ENCODE results near the gene ACSL5.

ACSL5 gene, protein sequence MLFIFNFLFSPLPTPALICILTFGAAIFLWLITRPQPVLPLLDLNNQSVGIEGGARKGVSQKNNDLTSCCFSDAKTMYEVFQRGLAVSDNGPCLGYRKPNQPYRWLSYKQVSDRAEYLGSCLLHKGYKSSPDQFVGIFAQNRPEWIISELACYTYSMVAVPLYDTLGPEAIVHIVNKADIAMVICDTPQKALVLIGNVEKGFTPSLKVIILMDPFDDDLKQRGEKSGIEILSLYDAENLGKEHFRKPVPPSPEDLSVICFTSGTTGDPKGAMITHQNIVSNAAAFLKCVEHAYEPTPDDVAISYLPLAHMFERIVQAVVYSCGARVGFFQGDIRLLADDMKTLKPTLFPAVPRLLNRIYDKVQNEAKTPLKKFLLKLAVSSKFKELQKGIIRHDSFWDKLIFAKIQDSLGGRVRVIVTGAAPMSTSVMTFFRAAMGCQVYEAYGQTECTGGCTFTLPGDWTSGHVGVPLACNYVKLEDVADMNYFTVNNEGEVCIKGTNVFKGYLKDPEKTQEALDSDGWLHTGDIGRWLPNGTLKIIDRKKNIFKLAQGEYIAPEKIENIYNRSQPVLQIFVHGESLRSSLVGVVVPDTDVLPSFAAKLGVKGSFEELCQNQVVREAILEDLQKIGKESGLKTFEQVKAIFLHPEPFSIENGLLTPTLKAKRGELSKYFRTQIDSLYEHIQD

DNA sequence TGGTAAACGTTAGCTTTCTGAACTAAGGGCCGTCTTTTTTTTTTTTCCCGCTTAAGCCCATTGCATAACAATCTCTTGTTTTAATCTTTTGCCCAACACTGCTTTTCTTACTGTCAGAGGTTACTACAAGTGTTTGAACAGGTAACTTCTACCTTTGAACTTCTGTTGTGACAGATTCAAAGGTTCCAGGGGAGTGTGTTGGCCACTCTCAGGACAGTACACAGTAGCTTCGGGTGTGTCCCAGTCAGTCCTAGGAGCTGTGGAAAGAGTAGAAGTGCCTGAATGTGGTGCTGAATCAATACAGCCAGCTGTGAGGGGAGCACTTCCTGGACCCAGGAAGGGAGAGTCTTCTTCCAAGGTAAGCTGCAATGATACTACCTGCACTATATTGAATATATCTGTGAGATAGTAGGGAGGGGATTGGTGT is at the start of gene ACSL5:
Gene ACSL5 (plus strand): TSS at position 205 of the 427 bp plus-strand sequence. CDS start 20,831 bp downstream, outside the sequence.
- DNase-seq (ENCODE audit: low read depth in 2 of 2), result no peak

DNA sequence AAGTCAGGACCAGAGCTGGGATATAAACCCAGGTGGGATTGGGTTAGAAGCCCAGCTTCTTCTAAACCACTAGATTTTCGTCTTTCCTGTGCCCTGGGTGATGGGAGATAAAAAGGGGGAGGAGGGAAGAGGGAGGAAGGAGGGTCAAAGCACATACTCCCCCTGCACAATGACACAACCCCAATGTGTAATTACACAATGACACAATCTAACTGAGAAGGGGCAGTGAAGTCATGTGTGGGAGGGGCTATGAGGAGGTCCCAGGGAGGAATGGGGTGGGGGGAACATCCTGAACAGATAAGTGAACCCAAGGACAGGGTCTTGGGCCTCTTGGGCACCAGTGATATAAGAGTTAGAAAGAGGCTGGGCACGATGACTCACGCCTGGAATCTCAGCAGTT is 46.2 kb upstream of the ACSL5 start:
- DNase-seq (ENCODE audit: low read depth in 2 of 2), result no peak

DNA sequence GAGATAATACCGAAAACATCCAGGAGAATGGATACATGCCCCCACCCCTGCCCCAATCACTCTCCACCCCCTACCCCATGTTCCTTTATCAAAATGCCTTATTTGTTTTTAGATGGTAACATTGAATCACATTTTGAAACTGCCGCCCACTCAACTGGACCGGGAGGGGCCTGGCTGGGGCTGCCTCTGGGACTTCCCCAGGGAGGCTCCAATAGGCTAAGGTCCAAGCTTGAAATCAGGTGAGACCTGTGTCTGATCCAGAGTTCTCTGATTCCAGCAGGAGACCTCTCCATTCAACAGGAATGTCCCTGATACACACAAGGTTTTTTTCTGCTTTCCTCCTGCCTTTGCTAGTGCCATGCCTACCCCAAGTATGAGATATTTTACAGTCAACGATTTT is 43.8 kb upstream of the ACSL5 start:
- no peak for DNase-seq (ENCODE audit: low read depth in 2 of 2)

DNA sequence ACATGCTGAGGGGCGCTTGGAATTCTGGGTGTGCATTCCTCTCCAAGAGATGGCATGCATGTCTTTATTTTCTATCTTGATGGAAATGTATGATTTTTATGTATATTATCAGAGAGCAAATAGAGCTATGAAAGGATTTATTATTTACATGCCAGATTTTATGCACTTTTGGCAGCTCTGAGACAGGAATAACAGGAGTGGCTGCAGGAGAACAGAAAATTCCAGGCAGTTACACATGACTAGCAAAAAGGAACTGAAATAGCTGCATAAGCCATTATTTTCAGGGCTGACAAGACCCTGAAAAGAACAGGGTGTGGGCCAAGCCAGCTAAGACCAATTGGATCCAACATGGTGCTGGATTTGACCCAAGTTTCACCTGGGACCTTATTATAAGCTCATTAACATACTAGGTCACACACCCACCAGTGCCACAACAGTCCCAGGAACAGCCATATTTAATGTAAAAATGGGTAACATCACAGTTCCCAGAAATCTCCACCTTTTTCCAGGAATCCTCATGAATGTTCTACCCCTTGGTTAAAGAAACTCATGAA is 43.2 kb upstream of the ACSL5 start:
- DNase-seq (ENCODE audit: low read depth in 2 of 2), result no peak

DNA sequence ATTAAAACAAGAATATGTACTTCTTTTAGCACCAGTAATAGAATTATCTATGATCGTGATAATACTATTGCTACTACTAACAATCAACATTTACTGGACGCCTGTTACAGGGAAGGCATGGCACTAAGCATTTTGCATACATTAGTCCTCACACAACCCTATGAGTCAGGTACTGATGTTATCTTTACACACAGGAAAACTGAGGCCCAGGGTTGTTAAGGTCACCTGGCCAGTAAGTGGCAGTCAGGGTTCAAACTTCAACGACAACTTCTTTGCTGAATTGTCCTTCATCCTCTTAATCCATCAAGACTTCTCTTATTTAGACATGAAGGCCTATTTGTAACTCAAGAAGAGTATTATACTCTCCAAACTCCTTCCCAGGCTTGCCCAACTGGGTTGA is 41.9 kb upstream of the ACSL5 start:
- no peak for DNase-seq (ENCODE audit: low read depth in 2 of 2)

DNA sequence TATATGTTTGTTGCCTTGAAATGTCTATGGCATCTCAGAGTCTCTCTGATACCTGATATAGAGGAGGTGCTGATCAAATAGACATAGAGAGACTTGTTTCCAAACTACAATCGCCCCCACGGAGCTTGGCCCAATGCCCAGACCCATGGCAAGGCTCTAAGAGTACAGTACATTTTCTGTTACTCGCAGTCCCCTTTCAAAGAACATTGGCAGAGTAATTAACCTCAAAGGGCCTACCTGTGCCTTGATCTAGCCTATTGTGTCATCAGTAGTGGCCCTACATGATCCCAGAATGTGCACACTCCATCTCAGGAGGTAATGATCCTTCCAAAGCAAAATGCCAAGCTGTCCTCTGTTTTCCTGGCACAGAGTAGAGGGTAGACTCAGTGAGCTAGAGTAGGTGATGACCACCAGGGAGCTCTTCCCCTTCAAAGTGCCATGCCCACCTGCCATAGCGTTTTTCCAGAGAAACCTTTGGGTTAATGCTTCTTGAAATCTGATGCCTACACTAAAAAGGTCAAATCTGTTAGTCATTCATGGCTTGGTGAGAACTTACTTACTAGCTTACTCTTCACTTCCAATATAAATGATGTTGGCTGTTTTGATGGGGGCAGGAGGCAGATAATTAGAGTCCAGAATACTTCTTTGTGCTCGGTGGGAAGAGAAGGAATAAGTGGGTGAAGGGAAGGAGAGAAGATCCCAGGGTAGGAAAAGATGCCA is 41.2 kb upstream of the ACSL5 start:
- DNase-seq (ENCODE audit: low read depth in 2 of 2), result no peak

DNA sequence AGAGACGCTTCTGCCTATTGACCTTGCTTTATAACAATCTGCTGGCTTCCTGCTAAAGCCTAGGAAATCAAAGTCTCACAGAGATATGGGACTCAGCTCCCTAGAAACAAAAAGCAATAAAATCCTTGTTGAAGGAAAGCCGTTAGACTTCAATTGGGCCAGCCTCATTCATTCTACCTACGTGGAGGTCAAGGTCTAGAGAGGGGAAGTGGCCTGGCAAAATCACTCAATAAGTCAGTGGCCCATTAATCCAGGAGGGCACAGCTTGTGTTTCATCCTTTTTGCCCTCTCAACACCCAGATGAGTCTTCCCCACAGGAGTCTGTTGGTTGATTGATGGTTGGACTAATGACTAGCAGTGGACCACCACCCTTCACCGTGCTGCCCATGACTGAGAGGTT is 40.5 kb upstream of the ACSL5 start:
- DNase-seq (ENCODE audit: low read depth in 2 of 2), result no peak

DNA sequence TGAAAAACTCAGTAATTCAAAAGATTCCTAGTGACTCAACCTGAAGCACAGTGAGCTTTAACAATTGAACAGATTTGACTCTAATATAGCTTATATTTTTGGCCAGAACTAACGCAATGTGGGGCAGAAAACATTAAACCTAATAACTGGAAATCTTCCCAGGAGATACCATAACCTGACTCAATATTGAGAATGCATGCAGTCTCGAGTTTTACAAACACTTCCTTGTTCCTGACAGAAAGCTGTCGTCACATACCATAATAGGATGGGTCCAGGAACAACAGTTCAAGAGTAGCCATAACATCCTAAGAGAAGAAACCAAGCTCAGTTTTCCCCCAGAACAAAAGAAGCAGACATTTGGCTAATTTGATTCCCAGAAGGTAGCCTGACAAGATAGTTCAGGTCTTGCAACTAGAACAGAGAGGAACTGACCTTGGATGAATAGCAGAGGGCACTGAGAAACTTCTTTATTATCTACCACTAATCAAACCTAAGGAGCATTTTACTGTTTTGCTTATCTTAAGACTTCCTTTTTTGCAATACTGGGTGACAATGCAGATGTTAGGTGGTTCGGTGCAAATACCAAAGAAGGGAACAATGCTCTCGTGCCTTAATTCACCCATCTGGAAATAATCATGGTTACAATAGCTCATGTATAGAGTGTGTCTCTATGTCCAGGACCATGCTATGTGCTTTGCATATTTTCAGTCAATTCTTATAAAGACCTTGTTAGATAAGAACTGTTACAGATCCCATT is 38.6 kb upstream of the ACSL5 start:
- DNase-seq (ENCODE audit: low read depth in 2 of 2), result peak; percentile 24 to 38

DNA sequence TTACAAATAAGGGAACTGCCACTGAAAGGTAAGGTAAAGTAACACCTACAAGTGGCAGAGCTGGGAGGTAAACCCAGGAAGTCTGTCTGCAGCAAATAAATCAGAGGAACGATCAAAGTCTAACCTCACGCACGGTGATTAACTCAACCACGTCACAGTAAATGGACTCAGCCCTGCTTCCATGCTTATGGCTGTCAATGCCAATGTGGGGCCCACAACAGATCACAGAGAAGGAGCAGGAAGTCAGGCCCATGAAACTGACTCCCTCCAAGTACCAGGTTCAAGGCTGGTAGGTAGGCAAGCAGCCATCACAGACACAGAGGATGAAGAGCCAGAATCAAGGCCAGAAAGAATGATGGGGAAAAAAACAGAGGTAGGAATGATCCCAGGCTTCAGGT is 38.0 kb upstream of the ACSL5 start:
- DNase-seq (ENCODE audit: low read depth in 2 of 2), result no peak

DNA sequence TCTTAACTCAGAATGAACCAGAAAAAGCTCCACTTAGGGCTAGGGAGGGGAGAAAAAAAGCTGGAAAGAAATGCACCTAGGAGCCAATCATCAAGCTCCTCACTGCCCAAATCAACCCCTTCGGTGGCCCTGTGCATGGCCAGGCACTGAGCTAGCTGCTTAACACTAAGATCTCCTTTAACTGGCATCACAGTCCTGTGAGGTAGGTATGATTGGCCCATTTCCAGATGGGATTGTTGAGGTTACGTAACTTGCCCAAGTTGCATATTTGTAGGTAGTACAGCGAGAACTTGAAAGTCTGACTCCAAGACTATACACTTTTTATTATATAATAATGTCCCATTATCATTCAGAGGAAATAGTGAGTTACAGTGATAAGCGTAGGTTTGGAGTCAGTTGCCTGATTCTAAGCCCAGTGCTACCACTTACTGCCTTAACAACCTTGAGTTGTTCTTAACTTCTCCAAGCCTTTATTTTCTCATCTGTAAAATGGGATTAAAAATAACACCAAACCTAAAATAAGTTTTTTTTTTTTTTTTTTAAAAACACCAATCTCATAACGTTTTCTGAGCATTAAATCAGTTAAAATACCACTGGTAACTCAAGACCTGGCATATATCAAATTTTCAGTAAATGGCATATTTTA is 37.2 kb upstream of the ACSL5 start:
- no peak for DNase-seq (ENCODE audit: low read depth in 2 of 2)

DNA sequence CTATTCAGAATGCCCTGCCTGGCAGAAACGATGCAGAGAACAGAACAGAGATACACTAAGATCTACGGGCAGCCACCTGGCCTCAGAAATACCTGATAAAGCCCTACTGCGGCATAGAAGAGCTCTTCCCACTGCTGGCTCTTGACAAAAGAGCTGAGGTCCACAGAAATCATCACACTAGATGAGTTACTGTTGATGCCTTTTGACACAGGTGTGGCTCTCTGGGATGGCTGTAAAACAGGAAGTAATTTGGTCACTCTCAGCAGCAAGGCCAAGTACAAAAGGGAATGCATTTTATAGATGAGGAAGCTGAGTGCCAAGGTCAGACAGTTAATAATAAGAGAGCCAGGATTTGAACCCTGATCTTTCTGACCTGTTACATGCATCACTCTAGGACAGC is 35.0 kb upstream of the ACSL5 start:
- no peak for DNase-seq (ENCODE audit: low read depth in 2 of 2)

DNA sequence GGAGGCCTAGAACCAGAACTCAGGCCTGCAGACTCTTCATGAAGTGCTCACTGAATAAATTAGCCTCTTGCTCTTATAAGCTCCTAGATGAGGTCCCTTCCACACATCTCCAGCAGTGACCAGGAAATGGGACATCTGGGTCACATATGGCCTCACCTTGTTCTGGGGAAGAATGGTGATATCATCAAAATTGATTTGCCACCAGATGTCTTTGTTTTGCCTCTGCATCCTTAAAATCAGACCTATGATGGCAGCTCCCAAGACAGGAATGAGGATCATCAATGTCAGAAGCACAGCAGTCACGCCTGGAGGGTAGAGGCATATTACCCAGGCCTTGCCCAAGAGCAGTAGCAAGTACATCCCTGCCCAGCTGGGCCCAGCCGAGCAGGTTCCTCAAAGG is 33.3 kb upstream of the ACSL5 start:
- DNase-seq (ENCODE audit: low read depth in 2 of 2), result no peak

DNA sequence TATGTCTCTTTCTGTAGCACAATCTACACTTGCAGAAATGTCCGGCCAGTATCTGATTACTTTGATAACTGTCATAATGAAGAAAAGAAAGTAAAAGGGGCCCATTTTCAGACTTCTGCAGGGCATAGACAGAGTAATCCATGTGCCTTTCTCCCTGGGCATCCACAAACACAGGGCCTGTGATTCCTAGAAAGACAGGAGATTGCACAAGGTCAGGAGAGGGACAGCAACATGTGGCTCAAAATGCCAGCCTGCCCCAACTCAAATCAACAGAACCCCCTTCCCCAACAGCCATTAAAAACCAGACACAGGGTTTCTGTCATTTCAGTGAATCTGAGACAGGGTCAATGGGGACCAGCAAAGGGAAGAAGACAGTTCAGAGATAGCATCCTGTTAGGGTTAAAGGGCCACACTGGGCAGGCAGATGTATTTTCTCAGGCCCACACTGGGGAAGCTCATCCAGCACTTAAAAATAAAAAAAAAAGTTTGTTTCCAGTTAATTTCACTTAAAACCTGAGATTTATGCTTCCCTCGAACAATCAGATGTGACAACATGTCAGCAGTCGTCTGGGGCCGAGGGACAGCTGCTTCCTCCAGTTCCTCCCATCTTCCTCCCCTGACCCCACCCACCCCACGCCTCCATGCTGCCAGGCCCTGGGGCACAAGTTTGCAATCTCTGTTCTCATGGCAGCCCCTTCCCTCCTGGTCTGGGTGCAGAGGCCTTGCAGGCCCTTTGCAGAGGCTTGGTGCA is 30.7 kb upstream of the ACSL5 start:
- DNase-seq (ENCODE audit: low read depth in 2 of 2), result no peak

DNA sequence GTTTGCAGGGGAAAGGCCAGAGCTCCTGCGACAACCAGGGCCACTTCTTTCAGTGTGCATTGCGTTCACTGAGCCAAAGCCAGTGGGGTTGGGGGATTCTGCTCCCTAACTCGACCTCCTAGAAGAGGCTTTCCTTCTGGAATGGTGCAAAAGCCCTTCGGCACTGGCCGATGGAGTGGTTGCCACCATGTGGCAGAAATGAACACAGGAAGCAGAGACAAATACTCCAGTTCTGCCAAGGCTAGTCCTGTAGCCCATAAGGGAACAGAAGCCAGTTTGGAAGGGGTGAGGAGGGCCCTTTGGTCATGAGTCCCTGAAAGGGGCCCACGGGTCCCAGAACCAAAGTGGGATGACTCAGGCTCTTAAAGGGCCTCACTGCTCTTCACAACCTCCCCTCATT is 29.7 kb upstream of the ACSL5 start:
- DNase-seq (ENCODE audit: low read depth in 2 of 2), result no peak

DNA sequence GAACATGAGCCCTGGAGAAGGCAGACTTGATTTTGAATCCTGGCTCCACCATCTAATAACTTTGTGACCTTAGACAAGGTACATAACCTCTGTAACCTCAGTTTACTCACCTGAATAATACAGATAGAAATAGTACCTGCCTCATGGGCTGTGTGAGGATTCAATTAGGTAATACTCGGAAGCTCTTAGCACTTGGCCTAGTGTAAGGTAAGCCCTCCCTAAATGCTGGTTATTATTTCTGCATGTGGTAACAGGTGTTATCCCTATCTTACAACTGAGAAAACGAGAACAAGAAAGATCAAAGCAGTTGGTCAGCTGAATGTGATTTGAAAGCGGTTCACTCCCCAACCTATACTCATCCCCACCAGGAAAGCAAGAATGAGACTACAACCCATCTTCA is 28.7 kb upstream of the ACSL5 start:
- DNase-seq (ENCODE audit: low read depth in 2 of 2), result no peak

DNA sequence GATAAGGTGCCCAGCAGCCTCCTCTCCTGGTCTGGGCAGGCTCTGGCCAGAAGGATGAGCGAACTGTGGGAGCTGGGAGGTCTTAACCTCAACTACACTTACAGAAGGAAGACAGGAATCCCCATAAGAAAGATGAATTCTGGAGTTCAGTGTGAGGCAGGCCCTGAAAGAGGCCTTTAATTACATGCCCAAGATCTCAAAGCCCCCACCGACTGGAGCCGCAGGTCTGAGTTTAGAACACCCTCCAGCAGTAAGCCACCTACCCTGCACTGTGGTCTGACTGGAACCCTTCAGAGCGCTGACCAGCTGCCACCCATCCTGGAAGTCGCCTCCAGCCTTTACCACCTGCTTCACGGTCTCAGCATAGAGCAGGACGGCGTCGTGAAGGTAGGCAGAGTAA is 28.2 kb upstream of the ACSL5 start:
- no peak for DNase-seq (ENCODE audit: low read depth in 2 of 2)

DNA sequence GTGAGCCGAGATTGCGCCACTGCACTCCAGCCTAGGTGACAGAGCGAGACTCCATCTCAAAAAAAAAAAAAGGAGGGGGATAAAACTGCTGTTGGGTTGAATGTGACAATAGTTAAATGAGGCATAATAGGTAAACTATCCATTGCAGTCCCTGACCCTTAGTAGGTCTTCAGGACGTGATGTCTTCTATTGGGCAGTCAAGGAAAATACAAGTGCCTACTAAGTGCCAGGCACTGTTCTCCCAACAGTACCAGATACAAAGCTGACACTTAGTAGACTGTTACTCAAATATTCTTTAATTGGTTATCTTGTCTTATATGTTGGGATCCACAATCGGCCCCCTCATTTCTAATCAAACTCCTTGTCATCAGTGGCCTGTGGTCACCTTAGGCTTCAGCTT is 27.1 kb upstream of the ACSL5 start:
- DNase-seq (ENCODE audit: low read depth in 2 of 2), result no peak

DNA sequence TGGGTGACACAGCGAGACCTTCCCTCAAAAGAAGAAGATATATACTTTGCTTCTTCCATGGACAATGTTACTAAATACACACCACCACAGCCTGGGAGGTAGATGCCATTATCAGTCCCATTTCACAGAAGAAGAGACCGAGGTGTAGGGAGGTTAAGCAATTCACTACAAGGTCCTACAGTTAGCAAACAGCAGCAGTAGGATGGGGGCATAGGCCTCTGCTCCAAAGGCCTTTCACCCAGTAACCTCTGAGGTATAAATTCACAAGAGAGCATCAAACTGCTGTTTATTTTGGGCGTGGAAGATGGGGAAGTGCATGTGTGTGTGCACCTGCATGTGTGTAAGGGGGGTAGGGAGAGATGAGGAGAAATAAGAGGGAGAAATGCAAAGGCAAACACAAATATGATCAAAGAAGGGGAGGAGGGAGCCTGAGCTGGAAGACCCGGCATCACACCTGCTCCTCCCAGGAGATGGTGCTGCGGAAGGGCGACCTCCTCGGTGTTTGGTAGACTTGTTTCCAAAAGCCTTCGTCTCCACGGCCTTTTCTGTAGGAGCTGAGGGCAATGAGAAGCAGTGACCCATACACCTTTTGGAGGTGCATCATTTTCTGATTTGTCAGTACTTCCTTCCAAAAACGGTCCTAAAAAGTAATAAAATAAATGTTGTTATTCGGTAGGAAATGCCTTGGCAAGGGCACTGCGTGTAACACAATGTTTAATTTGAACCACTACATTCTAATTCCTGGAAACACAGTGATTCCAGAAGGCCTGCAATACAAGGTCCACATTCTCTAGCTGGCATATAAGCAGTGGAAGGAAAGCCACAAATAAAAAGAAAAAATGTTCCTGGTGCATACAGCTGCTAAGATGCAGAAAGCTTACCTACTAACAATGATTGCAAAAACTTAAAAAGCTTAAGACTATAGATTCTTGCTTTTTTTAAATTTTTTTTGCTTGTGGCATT is 25.9 kb upstream of the ACSL5 start:
- no peak for DNase-seq (ENCODE audit: low read depth in 2 of 2)

DNA sequence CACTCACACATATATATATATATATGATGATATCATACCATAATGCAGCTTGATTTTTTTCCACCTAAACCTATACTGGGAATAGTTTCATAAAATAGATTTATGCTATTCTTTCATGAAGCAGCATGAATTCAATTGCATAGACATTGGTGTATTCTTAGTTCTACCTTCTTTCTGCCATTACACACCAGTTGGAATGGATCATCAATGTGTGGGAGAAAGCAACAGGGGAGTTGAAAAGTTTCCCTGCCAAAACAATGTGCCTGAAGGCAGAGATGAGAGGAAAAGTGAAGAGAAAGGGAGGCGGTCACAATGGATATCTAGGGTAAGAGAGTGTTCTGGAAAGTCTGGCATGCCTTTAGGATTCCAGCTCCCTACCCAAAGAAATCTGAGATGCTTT is 25.2 kb upstream of the ACSL5 start:
- DNase-seq (ENCODE audit: low read depth in 2 of 2), result no peak
